ENCODE measurements around the gene GNB1L. TPM values are rescaled to one million over a fixed set of nuclear protein-coding genes. Genes with fewer than 3 reads are reported as not detected.

Gene GNB1L
- total and polyA plus RNA-seq, 9 of the 15 experiments (the other 6 are each of a cell fraction or from before 2014, with no cell fraction given), result 0.56 to 50.5 (median 10.2) TPM

DNA sequence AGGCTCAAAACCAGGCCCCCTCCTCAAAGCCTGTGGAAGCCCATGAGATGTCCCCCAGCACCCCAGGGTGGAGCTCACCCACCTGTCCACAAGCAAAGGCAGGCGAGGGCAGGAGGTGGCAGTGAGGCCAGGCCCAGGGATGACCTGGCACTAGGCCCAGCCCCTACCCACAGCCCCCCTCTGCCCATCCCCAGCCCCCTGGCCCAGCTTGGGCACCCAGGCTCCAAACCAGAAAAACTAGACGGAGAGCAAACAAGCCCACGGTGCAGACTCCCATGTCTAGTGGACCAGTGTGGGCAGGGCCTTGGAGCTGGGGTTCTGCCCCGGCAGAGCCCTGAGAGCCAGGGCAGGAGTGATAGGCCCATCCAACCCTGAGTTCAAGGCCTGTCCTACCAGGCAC lies 111.0 kb downstream of the GNB1L start:
- no peak overlapping the region for H3K27ac ChIP-seq (ENCODE audit: extremely low read depth, low read depth, low read length)
- peaks cover 5 to 61% of the 10 kb centered on the region in 2 experiments; a peak in 4 of 5 replicates for H3K27me3 ChIP-seq (ENCODE audit: control insufficient read depth in 2 of 2, insufficient read depth in 2 of 2, low read length in 2 of 2)
- FAIRE-seq (no peak), DNase-seq (ENCODE audit: extremely low read depth in 1 of 4, low spot score in 3 of 4) (no peak), ATAC-seq (no peak)
- H3K9ac ChIP-seq (ENCODE audit: insufficient read depth in 1 of 2, low read depth in 2 of 2, low read length in 2 of 2), result peak overlapping the region in 1 of 2 experiments; percentile 61; a peak in 2 of 4 replicates
- no peak overlapping the region for H3K4me2 ChIP-seq (ENCODE audit: insufficient read depth, low read length)
- no peaks in the 10 kb centered on the region for H3K9me1 ChIP-seq (ENCODE audit: control insufficient read depth, insufficient read depth, low read length)
- BruUV-seq (replicated peaks), result no TSS peak
- H2AFZ ChIP-seq (ENCODE audit: low read depth, low read length), result no peak overlapping the region
- no peak overlapping the region for H3K4me3 ChIP-seq
- no peak for TF ChIP-seq POLR2G (IDR thresholded peaks at IDR 0.05; ENCODE audit: low read depth, low read length)
- no peak for TF ChIP-seq MXI1 (IDR thresholded peaks at IDR 0.05; ENCODE audit: low read depth, low read length)
- 0 out of 2 replicates have a peak, but pooled peaks have one; percentile 2 for TF ChIP-seq PHB (CRISPR knock-in tag; IDR thresholded peaks at IDR 0.05)
- no peak for TF ChIP-seq KLF1 (tag; IDR thresholded peaks at IDR 0.05)
- TF ChIP-seq RBBP5 (IDR thresholded peaks at IDR 0.05; ENCODE audit: borderline replicate concordance, insufficient read depth, low read length, poor library complexity, severe bottlenecking), result no peak
- no peak for TF ChIP-seq BCL6 (CRISPR knock-in tag; IDR thresholded peaks at IDR 0.05)
- TF ChIP-seq, protein P1, sequence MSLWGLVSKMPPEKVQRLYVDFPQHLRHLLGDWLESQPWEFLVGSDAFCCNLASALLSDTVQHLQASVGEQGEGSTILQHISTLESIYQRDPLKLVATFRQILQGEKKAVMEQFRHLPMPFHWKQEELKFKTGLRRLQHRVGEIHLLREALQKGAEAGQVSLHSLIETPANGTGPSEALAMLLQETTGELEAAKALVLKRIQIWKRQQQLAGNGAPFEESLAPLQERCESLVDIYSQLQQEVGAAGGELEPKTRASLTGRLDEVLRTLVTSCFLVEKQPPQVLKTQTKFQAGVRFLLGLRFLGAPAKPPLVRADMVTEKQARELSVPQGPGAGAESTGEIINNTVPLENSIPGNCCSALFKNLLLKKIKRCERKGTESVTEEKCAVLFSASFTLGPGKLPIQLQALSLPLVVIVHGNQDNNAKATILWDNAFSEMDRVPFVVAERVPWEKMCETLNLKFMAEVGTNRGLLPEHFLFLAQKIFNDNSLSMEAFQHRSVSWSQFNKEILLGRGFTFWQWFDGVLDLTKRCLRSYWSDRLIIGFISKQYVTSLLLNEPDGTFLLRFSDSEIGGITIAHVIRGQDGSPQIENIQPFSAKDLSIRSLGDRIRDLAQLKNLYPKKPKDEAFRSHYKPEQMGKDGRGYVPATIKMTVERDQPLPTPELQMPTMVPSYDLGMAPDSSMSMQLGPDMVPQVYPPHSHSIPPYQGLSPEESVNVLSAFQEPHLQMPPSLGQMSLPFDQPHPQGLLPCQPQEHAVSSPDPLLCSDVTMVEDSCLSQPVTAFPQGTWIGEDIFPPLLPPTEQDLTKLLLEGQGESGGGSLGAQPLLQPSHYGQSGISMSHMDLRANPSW (CRISPR knock-in tag; IDR thresholded peaks at IDR 0.05), result no peak
- H3K36me3 ChIP-seq (ENCODE audit: control insufficient read depth, insufficient read depth, low read length), result no peaks in the 10 kb centered on the region
- H3K9me3 ChIP-seq (replicated peaks; ENCODE audit: control insufficient read depth, insufficient read depth, low read depth, low read length), result no peaks in the 10 kb centered on the region
- H3K4me1 ChIP-seq (replicated peaks in 1 of 2; ENCODE audit: control insufficient read depth in 2 of 2, insufficient read depth in 2 of 2, low read length in 2 of 2), result peaks cover 0 to 71% of the 10 kb centered on the region in 2 experiments; a peak in 3 of 5 replicates
- 11% methylated on average over 4 of the region's 4 CpGs for WGBS (ENCODE audit: insufficient coverage, low coverage, missing lambda C conversion rate)
- POLR2A ChIA-PET, result interaction anchor here (0.6 to 3.7 kb wide), 6 partner anchors 13 to 330 kb away, joined by 3 to 20 read pairs (median 10); partner anchors contain the start of gene GP1BB
- H3K79me2 ChIP-seq (ENCODE audit: control insufficient read depth, insufficient read depth, low read length), result no peaks in the 10 kb centered on the region
- intact Hi-C loops (cut with micrococcal nuclease), result no loop called here
- in situ Hi-C loops (cut with MboI), result no loop called here
- CTCF ChIA-PET (ENCODE audit: low intra/inter-chr PET ratio), result no interaction called here
- H4K20me1 ChIP-seq (replicated peaks; ENCODE audit: control insufficient read depth, insufficient read depth, low read length), result peaks cover 35% of the 10 kb centered on the region
